ENCODE data around the gene DCAF11. TPM values are rescaled to one million over a fixed set of nuclear protein-coding genes. Genes with fewer than 3 reads are reported as not detected.

DCAF11 gene
- total RNA-seq, 1 donor from 2014 or later: 91.8 TPM

DNA sequence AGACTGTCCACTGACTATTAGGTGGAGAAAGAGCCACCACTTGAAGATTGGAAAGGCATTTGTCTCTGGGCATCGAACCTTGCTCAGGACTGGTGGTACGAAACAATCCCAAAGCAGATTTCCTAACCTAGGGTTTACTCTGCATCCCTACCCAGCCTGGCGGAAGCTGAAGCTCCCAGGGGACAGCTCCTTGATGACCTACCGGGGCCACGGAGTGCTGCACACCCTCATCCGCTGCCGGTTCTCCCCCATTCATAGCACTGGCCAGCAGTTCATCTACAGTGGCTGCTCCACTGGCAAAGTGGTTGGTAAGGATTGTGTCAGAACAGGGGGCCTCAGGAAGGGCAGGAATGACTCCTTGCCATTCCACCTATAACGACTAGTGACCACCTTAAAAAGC, 6.6 kb downstream of the DCAF11 start:
- no peak for DNase-seq (ENCODE audit: low spot score)

DNA sequence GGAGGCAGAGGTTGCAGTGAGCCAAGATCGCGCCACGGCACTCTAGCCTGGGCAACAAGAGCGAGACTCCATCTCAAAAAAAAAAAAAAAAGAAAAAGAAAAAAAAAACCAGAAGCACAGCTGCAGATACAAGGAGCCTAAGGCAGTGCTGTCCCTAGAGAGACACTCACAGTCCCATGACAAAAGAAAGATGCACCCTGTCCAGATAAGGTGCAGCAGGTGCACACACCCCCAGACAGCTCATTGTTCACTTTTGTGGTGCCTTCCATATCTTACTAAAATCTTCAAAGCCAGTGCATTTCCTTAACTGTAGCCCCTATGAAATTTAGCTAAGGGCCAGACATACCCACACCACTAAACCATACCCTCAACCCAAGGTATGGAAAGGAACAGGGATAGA, 7.8 kb downstream of the DCAF11 start:
- no peak for DNase-seq (ENCODE audit: low spot score)

DNA sequence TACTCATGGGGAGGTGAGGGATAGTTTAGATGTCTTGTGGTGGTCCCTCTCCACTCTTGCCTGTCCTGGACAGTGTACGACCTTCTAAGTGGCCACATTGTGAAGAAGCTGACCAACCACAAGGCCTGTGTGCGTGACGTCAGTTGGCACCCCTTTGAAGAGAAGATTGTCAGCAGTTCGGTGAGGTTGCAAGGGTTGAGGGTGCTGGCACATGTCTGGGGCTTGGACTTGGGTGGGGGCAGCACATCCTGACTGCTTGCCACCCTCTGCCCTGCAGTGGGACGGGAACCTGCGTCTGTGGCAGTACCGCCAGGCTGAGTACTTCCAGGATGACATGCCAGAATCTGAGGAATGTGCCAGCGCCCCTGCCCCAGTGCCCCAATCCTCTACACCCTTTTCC, 8.3 kb downstream of the DCAF11 start:
- DNase-seq (ENCODE audit: low spot score): no peak

DNA sequence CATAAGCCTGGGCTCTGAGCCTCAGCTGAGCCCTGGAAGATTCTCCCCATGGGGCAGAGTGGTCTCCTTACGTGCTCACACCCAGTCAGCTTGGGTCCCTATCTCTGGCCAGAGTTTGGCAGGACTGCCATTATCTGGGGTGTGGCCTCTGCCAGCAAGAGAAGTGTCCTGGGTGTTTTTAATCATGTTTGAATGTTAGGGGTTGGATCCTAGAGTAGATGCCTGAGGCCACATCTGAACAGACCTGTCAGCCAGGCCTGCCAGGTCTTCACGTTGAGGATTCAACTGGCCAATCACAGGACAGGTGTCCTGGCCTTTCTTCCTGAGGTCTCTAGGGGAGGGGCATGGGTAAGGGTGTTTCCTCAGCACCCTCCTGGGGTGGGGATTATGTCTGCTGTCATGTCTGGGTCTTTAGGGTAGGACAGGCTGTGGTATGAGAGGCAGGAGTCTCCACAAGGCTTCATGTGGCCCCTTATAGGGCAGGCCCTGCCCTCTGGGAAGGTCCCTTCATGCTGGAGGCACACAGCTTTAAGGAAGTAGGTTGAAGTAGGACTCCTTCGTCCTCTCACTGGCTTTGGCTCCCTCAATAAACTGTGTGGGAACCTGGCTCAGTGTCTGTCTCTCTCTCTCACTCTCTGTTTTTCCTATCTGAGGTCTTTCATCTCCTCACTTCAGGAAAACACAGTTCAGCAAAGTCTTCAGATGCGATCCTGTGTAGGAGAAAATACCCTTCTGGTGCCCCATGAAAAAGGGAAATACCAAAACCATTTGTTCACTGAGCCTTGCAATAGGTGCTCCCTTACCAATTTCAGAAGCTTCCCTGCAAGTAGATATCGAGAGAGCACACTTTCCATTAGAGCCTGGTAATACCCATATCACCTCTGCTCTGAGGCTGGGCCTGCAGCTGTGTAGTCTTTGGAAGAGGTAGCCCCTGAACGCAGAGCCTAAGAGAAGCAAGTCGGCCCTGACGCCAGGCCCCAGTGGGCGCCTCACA, 9.1 kb downstream of the DCAF11 start:
- no peak for DNase-seq (ENCODE audit: low spot score)

DNA sequence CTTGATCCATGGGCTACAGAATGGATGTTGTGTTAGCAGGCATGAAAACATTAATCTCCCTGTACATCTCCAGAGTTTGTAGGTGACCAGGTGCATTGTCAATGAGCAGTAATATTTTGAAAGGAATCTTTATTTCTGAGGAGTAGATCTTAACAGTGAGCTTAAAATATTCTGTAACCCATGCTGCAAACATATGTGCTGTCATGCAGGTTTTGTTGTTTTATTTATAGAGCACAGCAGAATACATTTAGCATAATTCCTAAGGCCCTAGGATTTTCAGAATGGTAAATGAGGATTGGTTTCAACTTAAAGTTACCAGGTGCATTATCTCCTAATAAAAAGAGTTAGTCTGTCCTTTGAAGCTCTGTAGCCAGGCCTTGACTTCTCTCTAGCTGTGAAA, 12.4 kb downstream of the DCAF11 start:
- DNase-seq (ENCODE audit: low spot score): no peak

DNA sequence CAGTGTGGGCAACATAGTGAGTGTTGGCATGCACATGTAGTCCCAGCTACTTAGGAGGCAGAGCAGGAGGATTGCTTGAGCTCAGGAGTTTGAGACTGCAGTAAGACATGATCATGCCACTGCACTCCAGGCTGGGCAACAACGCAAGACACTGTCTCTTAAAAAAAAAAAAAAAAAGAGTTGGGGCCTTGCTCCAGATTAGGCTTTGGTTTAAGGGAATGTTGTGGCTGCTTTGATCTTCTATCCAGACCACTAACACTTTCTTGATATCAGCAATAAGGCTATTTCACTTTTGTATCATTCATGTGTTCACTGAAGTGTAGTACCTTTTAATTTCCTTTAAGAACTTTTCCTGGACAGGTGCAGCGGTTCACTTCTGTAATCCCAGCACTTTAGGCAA, 13.1 kb downstream of the DCAF11 start:
- no peak for DNase-seq (ENCODE audit: low spot score)

DNA sequence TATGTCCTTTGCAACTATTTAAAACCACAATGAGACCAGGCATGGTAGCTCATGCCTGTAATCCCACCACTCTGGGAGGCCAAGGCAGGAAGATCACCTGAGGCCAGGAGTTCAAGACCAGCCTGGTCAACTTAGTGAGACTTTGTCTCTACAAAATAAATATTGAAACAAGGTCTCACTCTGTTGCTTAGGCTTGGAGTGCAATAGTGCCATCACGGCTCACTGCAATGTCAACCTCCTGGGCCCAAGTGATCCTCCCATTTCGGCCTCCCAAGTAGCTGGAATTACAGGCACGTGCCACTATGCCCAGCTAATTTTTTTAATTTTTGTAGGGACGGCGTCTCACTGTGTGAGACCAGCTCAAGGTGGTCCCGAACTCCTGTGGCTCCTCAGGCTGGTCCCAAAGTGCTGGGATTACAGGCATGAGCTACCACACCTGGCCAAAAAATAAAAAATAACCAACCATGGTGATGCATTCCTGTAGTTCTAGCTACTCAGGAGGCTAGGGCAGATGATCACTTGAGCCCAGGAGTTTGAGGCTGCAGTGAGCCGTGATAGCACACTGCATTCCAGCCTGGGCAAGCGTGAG, 14.9 kb downstream of the DCAF11 start:
- DNase-seq (ENCODE audit: low spot score): no peak

DNA sequence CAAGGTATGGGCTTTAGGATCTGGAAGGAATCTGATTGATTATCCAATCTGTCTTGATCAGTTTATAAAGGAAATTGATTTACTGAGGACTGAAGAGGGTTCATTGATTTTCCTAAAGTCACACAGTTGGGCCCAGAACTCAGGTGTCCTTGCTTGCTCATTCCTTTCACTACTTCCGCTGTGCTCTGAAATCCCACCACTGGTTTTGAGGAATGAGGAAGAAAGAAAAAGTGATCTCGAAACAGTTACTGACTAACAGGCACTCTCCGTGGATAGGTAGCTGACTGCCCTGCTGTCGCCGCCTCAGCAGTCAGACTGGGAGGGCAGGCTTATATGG, 15.8 kb downstream of the DCAF11 start, which contains the start of gene FITM1:
Gene FITM1, plus strand, starts transcription at position 280 of the 337 bp plus-strand sequence. CDS start 905 bp downstream, outside the sequence.
- no peak for DNase-seq (ENCODE audit: low spot score)

DNA sequence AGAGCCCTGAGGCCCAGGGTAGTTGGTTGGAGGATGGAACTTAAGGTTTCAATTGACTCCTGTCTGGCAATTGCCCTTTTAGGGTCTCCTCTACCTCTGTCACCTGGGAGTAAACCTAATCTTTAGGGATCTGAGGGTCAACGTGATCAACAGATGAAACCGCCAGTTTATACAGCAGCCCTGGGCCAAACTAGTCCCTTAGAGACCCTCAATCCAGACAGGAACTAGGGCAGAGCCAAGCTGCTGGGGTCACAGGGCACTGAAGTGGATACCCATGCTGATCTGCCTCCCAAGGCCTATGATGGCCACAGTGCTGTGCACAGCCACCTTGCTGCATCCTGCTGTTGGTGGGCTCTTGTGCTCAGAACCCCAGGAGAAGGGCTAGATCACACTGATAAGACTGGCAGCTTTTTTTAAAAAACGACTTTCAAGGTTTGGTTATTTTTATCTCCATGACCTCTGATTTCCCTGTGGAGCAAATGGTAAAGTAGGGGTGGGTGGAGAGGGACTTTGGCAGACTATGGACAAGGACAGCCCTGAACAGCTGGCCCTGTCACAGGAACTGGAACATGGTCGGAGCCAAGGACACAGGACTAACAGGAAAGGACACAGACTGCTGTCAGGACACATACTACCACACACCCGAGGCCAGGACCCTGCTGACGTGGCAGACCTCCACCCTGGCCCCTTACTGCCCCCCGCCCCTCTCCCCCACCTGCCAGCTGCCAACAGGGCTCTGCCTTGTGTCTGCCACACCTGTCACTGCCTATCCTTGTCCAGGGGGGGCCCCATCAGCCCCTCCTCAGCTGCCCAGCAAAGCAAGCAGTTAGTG, 16.4 kb downstream of the DCAF11 start:
- no peak for DNase-seq (ENCODE audit: low spot score)

DNA sequence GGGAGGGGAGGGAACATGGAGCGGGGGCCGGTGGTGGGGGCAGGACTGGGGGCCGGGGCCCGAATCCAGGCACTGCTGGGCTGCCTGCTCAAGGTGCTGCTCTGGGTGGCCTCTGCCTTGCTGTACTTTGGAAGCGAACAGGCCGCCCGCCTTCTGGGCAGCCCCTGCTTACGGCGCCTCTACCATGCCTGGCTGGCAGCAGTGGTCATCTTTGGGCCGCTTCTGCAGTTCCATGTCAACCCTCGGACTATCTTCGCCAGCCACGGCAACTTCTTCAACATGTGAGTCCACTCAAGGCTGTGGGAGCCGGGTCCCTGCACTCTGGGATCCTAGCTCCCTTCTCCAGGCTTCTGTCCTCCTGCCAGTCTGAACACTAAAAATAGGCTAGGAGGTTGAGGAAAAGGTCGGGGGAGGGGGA, 17.0 kb downstream of the DCAF11 start:
- DNase-seq (ENCODE audit: low spot score): no peak

DNA sequence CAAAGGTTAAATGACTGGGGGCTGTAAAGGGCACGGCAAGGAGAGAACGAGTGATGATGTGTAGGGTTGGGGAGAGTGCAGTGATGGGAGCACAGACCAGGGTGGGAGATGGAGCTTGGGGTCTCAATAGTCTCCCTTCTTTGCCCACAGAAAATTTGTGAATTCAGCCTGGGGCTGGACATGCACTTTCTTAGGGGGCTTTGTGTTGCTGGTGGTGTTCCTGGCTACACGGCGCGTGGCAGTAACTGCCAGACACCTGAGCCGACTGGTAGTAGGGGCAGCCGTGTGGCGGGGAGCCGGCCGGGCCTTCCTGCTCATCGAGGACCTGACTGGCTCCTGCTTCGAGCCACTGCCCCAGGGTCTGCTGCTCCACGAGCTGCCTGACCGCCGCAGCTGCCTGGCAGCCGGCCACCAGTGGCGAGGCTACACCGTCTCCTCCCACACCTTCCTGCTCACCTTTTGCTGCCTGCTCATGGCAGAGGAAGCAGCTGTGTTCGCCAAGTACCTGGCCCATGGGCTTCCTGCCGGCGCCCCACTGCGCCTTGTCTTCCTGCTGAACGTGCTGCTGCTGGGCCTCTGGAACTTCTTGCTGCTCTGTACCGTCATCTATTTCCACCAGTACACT, 17.6 kb downstream of the DCAF11 start:
- no peak for DNase-seq (ENCODE audit: low spot score)

DNA sequence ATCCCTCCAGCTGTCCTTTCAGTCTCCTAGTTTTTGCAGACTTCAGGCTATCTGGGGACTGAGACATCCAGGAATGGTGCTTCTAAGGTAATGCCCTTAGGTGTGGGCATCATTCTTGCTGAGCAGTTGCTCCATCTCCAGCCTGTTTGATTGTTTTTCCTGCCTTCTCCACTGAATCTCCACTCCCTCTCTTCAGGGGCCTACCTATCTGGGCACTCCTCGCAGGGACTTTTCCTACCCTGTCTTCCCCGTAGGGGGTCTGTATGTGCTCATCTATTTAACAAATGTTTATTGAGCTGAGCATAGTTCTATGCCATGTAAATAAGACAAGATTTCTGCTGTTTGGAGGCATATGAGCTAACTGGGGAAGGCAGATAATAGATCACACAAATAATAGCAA, 18.4 kb downstream of the DCAF11 start:
- no peak for DNase-seq (ENCODE audit: low spot score)

DNA sequence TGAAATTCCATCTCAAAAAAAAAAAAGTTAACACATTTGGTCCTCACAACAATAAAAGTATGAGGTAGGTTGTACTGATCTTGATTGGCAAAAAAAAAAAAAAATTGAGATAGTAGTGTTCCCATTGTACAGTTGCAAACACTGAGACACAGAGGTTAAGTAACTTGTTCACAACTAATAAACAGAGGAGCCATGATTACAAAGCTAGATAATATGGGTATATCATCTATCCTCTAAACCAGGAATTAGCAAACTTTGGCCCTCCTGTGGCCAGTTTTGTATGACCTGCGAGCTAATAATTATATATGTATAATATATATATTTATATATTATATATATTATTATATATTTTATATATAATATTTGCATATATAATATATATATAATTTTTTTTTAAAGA, 19.2 kb downstream of the DCAF11 start:
- no peak for DNase-seq (ENCODE audit: low spot score)

DNA sequence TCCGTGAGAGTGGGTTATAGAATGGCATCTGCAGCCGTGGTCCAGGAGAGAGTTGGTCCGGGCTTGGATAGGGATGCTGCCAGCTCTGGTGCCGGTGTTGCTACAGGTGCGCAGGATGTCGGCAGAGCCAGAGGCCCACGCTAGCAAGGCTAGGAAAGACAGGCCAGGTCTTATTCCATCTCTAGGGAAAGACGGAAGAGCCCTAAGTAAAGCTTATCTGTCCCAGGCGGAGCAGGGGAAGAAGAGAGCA, 20.9 kb downstream of the DCAF11 start:
- DNase-seq (ENCODE audit: low spot score): no peak

DNA sequence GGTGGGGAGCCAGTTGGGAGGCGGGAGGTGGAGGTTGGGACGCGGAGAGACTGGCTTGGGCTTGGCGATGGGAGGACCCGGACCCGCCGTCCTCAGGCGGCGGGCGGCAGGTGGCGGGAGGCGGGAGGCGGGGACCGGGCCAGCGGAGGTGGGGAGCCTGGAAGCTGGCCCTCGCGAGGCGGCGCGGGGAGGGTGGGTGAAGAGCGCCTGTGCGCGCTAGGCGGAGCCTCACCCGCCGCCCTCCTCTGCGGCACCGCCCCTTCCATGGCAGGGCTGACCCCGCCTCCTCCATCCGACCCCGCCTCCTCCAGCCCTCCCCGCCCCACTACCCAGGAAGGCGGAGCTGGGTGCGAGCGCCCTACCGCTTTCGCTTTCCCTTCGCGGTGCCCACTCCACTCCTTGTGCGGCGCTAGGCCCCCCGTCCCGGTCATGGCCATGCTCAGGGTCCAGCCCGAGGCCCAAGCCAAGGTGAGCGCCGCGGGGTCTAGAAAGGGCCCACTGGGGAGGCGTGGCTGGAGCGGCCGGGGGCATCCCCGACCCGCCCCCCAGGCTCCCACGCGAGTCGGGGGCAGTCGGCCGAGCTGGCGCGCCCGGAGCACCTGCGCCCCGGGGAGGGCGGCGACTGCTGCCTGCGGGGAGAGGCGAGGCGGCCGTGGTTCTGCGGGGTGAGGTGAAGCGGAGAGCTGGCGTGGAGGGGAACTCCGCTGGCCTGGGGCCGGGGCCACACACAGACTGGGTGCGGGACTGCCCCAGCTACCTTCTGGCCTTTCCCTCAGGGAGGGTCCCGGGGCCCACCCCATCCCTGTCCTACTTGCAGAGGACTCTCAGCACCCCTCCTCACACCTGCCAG, 21.5 kb downstream of the DCAF11 start, which contains the start of gene PSME1:
Gene PSME1, plus strand, starts transcription at position 361 of the 850 bp plus-strand sequence. Its CDS starts 69 bp downstream, at position 430.
- peak; percentile 94 for DNase-seq (ENCODE audit: low spot score)

DNA sequence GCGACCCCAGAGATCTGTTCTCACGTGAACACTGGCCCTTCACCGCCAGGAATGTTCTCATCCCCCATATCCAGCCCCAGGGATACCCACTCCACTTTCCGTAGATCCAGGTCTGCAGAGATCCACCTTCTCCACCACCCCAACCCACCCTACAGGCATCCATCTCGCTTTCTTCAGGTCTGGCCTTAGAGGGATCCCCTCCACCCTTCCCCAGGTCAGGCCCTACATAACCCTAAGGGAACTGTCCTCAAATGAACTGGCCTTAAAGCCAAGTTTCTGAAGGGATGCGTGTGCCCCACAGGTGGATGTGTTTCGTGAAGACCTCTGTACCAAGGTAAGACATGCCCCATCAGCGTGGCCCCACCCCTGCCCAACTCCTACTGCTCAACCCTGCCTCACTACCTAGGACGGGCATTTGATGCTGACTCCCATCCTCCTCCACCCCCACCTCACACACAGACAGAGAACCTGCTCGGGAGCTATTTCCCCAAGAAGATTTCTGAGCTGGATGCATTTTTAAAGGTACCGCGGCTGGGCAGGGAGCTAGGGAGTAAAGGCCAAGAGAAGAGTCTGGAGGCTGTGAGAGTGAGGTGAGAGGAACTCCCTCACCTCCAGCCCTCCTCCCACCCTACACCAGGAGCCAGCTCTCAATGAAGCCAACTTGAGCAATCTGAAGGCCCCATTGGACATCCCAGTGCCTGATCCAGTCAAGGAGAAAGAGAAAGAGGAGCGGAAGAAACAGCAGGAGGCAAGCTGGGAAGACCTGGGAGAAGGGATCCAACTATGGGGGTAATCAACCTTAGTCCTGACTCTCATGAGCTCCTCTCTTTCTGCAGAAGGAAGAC, 22.3 kb downstream of the DCAF11 start:
- DNase-seq (ENCODE audit: low spot score): no peak

DNA sequence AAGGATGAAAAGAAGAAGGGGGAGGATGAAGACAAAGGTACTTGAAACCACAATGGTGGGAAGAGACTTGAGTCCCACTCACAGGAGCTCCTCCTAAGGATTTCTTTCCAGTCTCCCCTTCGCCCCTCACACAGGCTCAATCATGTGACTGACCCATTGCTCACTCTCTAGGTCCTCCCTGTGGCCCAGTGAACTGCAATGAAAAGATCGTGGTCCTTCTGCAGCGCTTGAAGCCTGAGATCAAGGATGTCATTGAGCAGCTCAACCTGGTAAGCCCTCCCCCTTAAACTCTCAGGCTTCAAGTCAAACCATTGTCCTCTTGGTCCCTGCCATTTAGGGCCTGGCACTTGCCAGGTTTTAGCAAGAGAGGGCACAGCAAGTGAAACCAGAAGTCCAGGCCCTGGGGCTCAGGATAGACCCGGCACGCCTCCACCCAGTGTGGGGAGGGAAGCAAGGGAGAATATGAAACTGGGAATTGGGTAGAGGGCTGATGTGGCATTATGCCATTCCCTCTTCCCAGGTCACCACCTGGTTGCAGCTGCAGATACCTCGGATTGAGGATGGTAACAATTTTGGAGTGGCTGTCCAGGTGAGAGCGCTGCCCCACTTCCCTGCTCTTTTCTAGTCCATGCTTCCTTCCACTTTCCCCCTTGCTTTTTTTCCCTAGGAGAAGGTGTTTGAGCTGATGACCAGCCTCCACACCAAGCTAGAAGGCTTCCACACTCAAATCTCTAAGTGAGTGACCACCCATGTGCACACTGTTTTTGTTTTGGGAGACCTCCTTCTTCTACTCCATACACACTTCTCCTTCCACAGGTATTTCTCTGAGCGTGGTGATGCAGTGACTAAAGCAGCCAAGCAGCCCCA, 23.2 kb downstream of the DCAF11 start:
- DNase-seq (ENCODE audit: low spot score): no peak

DNA sequence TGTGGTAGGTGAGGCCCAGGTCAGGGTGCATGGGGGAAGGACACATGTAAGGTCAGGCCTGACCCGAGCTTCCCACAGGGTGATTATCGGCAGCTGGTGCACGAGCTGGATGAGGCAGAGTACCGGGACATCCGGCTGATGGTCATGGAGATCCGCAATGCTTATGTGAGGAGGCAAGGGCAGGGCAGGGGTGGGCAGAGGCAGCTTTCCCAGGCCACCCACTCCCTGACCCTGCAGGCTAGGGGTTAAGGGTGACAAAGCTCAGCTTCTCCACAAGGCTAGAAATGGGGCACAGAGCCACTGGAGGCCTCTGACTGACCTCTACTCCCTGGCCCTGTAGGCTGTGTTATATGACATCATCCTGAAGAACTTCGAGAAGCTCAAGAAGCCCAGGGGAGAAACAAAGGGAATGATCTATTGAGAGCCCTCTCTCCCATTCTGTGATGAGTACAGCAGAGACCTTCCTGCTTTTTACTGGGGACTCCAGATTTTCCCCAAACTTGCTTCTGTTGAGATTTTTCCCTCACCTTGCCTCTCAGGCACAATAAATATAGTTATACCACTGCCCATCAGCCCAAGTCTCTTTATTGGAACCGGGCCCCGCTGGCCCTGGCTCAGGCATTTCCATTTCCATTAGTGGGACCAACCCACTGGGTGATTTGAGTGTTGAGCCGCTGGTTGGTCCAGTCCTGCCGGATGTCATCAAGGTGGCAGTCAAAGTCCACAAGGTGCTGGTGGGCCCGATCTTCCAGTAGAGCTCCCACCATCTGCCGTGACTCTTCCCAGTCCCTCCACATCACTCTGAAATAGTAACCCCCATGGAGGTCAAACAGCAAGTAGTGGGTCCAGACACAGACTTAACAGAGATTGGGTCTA, 24.1 kb downstream of the DCAF11 start:
- no peak for DNase-seq (ENCODE audit: low spot score)
